ENCODE data around the gene CCDC24.

Gene CCDC24

DNA sequence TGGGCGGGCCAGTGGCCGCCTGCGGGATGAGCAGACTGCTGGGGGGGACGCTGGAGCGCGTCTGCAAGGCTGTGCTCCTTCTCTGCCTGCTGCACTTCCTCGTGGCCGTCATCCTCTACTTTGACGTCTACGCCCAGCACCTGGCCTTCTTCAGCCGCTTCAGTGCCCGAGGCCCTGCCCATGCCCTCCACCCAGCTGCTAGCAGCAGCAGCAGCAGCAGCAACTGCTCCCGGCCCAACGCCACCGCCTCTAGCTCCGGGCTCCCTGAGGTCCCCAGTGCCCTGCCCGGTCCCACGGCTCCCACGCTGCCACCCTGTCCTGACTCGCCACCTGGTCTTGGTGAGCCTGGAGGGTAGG is 10.3 kb upstream of the CCDC24 start:
- DNase-seq, result no peak

DNA sequence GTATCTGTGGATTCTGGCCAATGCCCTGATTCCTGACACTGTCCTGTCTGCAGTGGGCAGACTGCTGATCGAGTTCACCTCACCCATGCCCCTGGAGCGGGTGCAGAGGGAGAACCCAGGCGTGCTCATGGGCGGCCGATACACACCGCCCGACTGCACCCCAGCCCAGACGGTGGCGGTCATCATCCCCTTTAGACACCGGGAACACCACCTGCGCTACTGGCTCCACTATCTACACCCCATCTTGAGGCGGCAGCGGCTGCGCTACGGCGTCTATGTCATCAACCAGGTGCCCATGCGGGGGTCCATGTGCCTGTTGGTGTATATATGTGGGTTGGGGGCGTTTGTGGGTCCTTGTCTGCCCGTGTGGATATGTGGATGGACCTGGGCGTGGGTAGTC is 9.8 kb upstream of the CCDC24 start:
- DNase-seq, result no peak

DNA sequence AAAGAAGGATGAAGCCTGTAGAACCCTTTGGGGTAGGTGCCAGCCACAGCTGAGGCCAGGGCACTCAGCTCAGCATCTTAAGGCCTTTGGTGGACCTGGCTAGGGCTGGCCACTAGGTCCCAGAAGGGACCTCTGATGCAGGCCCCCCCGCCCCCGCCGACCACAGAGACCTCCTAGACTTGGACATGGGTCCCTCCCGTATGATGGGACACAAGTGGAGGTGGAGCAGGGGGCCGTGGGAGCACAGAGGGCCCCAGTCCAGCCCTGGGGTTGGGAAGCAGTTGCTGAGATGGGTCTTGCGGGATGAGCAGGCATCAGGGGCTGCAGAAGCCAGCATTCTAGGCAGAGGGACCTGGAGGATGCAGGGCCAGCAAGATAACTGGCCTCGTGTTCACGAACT is 9.2 kb upstream of the CCDC24 start:
- no peak for DNase-seq

DNA sequence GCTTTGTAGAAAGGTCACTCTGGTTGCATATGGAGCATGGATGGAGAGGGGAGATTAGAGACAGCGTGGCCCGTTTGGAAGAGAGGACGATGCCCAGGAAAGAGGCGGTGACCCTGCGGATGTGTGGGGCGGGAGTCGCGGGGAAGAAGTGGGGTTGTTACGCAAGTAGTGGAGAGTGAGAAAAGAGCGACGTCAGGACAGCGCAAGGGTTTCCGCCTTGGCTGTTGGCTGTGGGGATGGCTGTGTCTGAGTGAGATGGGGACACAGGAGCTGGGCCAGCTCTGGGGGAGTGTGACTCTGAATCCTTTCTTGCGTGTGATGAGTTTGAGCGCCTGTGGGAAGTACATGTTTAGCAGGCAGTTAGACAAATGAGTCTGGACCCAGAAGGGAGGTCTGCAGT is 8.6 kb upstream of the CCDC24 start:
- DNase-seq, result no peak

DNA sequence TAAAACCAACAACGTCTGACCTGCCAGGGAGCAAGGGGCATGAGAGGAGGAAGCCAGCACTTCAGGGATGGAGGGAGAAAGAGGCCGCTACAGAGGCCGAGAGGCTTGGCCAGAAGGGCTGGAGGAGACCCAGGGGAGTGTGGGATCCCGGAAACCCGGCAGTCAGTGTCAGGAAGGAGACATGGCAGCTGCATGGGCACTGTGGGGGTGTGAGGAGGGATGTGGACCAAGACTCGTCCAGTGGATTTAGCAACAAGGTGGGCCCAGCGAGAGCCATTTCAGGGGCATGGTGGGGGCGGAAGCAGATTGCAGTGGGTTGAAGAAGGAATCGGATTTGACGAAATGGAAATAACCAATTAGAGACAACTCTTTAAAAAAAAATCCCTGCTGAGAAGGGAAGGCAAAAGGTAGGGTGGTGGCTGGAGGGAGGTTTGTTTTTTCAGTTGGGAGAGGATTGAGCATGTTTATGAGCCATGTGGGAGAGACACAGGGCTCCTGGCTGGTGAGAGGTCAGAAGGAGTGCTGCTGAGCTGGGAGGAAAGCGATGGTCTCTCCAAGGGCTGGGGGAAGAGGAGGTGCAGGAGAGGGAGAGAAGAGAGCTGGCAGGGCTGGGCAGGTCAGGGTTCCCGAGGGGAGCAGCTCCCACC is 8.0 kb upstream of the CCDC24 start:
- DNase-seq, result no peak

GRCh38 chr1:43984855-43985254 is 6.5 kb upstream of the CCDC24 start:
- no peak for DNase-seq

GRCh38 chr1:43985984-43986595 is 5.3 kb upstream of the CCDC24 start:
- DNase-seq, result no peak

- DNase-seq, result no peak
Observed at GRCh38 chr1:43986712-43987111, 4.7 kb upstream of the CCDC24 start.

DNA sequence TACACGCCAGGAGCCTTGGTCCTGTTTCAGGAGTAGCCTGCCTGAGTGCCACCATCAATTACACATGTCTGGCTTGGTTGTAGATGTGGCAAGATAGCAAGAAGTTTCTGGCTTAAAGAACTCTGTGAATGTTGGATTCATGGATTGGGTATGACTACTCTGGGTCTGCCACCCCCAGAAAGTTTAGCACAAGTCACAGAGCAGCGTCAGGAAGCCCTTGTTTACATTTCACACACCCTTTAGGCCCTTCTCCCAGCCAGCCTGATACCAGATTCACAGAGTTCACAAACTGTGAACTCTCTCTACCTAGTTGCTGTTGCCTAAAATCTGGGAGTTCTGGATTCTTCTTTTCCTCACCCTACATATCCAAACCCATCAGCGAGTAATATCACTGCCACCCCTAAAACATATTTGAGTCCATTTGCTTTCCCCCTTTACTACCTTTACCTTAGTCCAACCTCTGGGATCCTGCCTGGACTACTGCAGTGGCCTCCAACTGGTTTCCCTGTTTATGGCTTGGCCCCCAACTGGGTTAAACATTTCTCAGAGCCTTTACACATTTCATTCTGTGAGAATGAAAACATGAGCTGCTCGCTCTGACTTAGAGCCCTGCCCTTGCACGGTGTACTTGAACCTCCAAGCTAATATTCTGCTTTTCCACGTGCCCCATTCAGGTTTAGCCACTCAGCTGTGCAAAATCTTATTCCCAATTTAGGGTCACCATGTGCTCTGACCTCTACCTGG is 4.1 kb upstream of the CCDC24 start:
- no peak for DNase-seq

- no peak for DNase-seq
Observed at GRCh38 chr1:43990271-43991199, 864 bp upstream of the CCDC24 start.

GRCh38 chr1:43991200-43991475 is 261 bp upstream of the CCDC24 start:
- no peak for DNase-seq

GRCh38 chr1:43992232-43992995 is 1.0 kb downstream of the CCDC24 start:
- no peak for DNase-seq

- no peak for DNase-seq
Observed at GRCh38 chr1:43993206-43993914, 2.0 kb downstream of the CCDC24 start.

DNA sequence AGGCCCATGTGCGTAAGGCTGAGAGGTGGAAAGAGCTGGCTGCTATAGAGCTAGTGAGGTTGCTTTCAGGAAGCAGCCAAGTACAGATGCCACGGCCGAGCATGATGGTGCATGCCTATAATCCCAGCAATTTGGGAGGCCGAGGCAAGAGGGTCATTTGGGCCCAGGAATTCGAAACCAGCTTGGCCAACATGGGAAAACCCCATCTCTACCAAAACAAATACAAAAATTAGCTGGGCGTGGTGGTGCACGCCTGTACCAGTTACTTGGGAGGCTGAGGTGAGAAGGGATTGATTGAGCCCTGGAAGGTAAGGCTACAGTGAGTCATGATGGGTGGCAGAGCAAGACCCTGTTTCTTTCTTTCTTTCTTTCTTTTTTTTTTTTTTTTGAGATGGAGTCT is 2.7 kb downstream of the CCDC24 start:
- DNase-seq, result no peak

DNA sequence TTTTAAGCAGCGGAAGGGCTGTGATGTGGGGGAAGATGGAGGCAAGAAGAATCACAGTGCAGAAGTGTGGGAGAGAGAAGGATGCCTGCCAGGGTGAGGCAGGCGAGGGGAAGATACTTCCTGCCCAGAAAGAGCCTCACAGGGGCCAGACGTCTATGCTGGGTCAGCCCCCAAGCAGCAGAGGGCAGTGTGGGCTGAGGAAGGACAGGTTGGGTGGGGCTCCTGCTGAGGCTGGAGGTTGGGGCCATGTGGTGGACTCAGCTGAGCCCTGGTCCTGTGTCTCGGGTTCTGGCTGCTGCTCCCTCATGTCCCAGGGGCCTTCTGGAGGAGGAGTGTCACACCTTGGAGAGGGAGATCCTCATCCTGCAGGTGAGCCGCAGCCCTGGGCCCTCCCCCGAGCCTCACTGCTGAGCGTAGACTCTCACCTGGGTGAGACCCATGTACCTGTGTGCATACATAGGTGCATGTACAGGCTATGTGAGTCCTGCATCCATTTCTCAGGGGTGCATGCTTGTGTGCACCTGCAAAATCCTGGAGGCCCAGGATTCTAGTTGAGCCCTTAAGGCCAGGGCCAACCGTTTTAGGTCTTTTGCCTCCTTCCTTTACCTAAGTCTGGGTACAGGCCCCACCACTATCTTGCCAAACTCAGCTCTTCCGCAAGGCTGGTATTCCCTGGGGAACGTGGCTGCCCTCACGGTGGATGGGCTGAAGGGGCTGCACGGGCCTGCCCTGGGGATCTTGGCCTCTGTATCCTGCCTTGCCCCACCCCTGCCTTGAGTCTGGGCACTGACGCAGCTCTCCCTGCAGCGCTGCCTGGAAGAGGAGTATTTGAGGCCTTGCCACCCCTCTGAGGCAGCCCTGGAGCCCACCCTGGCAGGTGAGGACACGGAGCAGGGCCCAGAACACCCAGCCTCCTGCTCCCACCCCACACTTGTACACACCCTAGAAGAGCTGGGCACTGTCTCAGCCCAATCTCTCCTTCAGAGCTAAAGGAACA is 3.7 kb downstream of the CCDC24 start:
- DNase-seq, result no peak

DNA sequence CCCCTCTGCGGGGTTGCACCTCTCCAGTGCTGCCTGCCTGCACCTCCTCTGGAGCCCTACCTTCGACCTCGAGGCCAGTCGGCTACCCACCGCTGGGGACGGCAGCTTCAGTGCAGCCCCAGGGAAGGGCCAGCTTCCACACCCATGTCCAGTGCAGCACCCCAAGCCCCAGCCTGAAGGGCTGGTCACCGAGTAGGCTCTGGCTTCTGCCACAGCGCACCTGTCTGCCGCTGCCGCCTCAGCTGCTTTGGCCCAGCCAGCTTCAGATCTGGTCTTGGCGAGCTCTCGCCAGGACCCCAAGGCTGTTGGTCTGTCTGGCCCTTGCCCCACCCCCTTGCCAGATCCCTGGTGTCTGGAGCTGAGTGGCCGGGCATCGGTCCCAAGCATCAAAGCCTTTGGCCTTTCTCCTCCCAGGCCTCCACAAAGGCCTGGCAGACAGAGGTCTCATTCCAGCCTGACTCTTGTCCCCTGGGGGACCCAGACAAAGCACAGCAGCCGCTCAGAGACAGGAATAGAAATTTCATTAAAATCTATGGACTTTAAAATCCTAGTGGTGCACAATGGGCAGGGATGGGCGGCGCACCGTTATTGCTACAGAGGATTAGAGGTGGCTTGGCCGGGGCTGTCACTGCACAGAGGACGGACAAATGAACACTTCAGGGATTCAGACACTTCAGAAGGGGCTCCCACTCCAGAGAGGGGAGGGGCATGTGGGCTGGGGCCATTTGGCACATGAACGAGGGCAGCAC is 4.8 kb downstream of the CCDC24 start:
- no peak for DNase-seq

DNA sequence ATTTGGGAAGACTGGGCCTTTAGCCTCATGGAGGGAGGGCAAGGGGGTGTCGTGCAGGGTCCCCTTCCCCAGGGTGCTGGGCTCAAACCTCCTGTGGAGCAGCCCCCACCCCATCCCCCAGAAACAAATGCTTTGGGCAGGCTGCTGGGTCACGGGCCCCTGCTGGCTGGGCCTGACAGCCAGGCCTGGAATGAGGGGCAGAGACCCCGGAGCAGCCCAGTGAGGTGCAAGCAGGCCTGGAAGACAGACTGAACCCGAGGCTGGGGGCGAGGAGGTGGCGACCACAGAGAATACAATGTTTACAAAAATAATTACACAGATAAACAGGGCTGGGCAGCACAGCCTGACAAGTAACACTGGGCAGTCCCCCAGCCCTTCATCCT is 5.3 kb downstream of the CCDC24 start:
- DNase-seq, result no peak

DNA sequence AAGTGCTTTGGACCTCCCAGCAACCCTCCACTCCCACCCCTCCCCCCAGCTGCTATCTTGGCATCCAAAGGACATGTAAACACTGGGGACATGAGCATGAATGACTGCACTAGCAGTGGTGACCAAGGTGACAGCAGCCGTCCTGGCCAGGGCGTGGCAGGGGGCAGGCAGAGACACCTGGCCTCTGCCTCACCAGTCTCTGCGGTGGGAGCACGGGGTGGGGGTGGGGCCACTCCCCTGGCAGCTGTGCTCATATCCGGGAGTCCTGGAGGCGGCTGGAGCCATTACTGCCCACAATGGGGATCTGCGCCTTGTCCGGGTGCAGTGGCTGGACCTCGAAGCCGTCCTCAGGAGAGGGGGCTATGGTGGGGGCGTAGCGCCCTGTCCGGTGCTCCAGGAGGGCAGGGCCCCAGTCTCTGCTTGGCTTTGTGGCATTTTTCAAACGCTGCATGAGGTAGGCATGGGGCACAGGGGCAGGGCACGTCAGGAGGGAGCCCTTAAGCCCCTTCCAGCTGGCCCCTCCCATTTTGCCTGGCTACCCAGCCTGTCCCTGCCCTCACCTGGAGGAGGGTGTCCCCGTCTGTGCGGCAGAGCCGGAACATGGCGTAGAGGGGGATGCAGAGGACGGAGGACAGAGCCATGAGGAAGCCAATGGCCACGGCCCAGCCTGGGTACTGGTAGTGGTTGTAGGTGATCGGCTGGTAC is 6.0 kb downstream of the CCDC24 start:
- DNase-seq, result no peak

GRCh38 chr1:43998000-43998378 is 6.6 kb downstream of the CCDC24 start:
- no peak for DNase-seq

DNA sequence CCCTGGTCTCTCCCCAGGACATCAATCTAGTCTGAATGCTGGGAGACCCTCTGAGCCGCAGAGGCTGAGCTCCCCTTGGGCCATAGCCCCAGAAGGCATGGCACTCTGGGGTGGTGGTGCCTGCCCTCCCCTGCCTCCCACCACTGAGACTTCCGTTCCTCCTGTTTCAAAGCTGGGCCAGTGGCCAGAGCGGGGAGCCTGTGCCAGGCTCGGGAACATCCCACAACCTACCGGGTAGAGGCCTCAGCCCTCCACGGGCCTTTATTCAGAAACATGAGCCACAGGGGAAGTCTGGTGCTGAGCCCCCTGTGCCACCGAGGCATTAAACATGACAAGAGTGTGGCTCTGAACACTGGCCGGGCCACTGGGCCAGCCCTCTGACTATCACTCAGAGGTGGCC is 8.1 kb downstream of the CCDC24 start:
- no peak for DNase-seq

All from stimulated activated naive CD4-positive, alpha-beta T cell (primary cell).